Erythroblast (primary cell): ENCODE results near the gene SOCS1.
A peak's percentile ranks its signal among the peaks of the same experiment; 100 is the strongest.
"Not testable (repeated sequence)": the region's sequence is repeated elsewhere in the genome, so short reads cannot be mapped to it uniquely, and the experiment has no call there.

Experiments
- DNase-seq, 2 experiments: peaks; one replicate each; lab custom pipeline; 2025; lab: John Stamatoyannopoulos, UW
- GATA1 ChIP-seq: IDR thresholded peaks from 2 replicates; pipeline ENCODE4 v1.6.1; 2011; ENCODE audit warnings: low read depth, mild to moderate bottlenecking, control low read depth, low read length, moderate library complexity
- POLR2A ChIP-seq: IDR thresholded peaks from 2 replicates; pipeline ENCODE4 v1.6.1; 2011; ENCODE audit warnings: mild to moderate bottlenecking, low read length

SOCS1 gene

GRCh38 chr16:11224096-11224893, 31.7 kb downstream of the SOCS1 start:
- DNase-seq, result peak; percentile 77 to 80
- TF ChIP-seq GATA1 (no peak), POLR2A (peak; percentile 78)

- DNase-seq, result not testable (repeated sequence)
Observed at GRCh38 chr16:11220507-11220906, 35.5 kb downstream of the SOCS1 start.

- TF ChIP-seq POLR2A (no peak), GATA1 (no peak)
Observed at GRCh38 chr16:11219178-11219577, 36.8 kb downstream of the SOCS1 start.

GRCh38 chr16:11218604-11218962, 37.4 kb downstream of the SOCS1 start:
- DNase-seq, result peak; percentile 39 to 47

More at GRCh38 chr16:11219178-11219577, 36.8 kb downstream of the SOCS1 start:
- no peak for DNase-seq

GRCh38 chr16:11217651-11218603, 38.1 kb downstream of the SOCS1 start:
- DNase-seq, result peak in 1 of 2 experiments; percentile 15
- TF ChIP-seq POLR2A (no peak), GATA1 (no peak)

More at GRCh38 chr16:11218604-11218962, 37.4 kb downstream of the SOCS1 start:
- TF ChIP-seq POLR2A (no peak), GATA1 (no peak)

- TF ChIP-seq POLR2A (no peak), GATA1 (no peak)
- no peak for DNase-seq
Observed at GRCh38 chr16:11215935-11216556, 40.0 kb downstream of the SOCS1 start.

- TF ChIP-seq GATA1 (no peak), POLR2A (no peak)
- no peak for DNase-seq
Observed at GRCh38 chr16:11213799-11214198, 42.2 kb downstream of the SOCS1 start.

GRCh38 chr16:11213373-11213772, 42.6 kb downstream of the SOCS1 start:
- no peak for DNase-seq
- no peak for TF ChIP-seq POLR2A
- TF ChIP-seq GATA1, result no peak

- no peak for DNase-seq
- no peak for TF ChIP-seq POLR2A
- no peak for TF ChIP-seq GATA1
Observed at GRCh38 chr16:11212798-11213196, 43.2 kb downstream of the SOCS1 start.

GRCh38 chr16:11211977-11212797, 43.8 kb downstream of the SOCS1 start:
- no peak for DNase-seq
- no peak for TF ChIP-seq POLR2A
- TF ChIP-seq GATA1, result no peak

GRCh38 chr16:11211061-11211976, 44.7 kb downstream of the SOCS1 start:
- DNase-seq, result no peak
- TF ChIP-seq GATA1 (no peak), POLR2A (no peak)

- no peak for DNase-seq
- TF ChIP-seq POLR2A (no peak), GATA1 (no peak)
Observed at GRCh38 chr16:11210260-11210659, 45.7 kb downstream of the SOCS1 start.
